Globus pallidus (tissue), 1 donor: Measurements from ENCODE around the gene TAS1R1.

Experiments
- DNase-seq: peaks from one replicate; pipeline ENCODE4 v3.0.0-alpha.2; 2015; ENCODE audit warnings: low spot score

The TAS1R1 gene

GRCh38 chr1:6612641-6613360 lies 57.7 kb downstream of the TAS1R1 start:
- peak; percentile 51 for DNase-seq

- DNase-seq, result peak; percentile 98
These were observed 58.4 kb downstream of the TAS1R1 start, which contains the start of gene PHF13 for GRCh38 chr1:6613361-6614018. Gene PHF13 (plus strand): TSS chr1:6613731. CDS start chr1:6614067, 336 bp downstream.

GRCh38 chr1:6614019-6614928 lies 59.2 kb downstream of the TAS1R1 start:
- DNase-seq, result peak; percentile 51

- DNase-seq, result no peak
These were observed 60.0 kb downstream of the TAS1R1 start for GRCh38 chr1:6614929-6615785.

- no peak for DNase-seq
These were observed 63.9 kb downstream of the TAS1R1 start for GRCh38 chr1:6619045-6619444.

GRCh38 chr1:6621429-6622391 lies 66.6 kb downstream of the TAS1R1 start:
- DNase-seq, result no peak

- no peak for DNase-seq
These were observed 67.5 kb downstream of the TAS1R1 start for GRCh38 chr1:6622396-6623152.

- DNase-seq, result no peak
These were observed 68.3 kb downstream of the TAS1R1 start for GRCh38 chr1:6623269-6623965.

- DNase-seq, result peak; percentile 82
These were observed 69.8 kb downstream of the TAS1R1 start, which contains the start of gene THAP3 for GRCh38 chr1:6624710-6625583. Gene THAP3 (plus strand): TSS chr1:6624868. CDS start chr1:6625219, 351 bp downstream.

GRCh38 chr1:6625584-6626149 lies 70.6 kb downstream of the TAS1R1 start:
- DNase-seq, result no peak

GRCh38 chr1:6627031-6627430 lies 71.9 kb downstream of the TAS1R1 start:
- DNase-seq, result no peak

GRCh38 chr1:6627841-6628545 lies 72.9 kb downstream of the TAS1R1 start:
- DNase-seq, result no peak

GRCh38 chr1:6628971-6629479 lies 73.9 kb downstream of the TAS1R1 start:
- DNase-seq, result no peak
